GM19463 (cell line): ENCODE measurements around the gene ATF2.
"Not testable (repeated sequence)": the region's sequence is repeated elsewhere in the genome, so short reads cannot be mapped to it uniquely, and the experiment has no call there.

Experiments used
- ATAC-seq: cut with Tn5 transposase; IDR thresholded peaks from one replicate; pipeline ENCODE4 v1.9.1; 2021; ENCODE audit warnings: mild to moderate bottlenecking, moderate library complexity; ENCODE audit not compliant: unreplicated experiment

ATF2 gene

DNA sequence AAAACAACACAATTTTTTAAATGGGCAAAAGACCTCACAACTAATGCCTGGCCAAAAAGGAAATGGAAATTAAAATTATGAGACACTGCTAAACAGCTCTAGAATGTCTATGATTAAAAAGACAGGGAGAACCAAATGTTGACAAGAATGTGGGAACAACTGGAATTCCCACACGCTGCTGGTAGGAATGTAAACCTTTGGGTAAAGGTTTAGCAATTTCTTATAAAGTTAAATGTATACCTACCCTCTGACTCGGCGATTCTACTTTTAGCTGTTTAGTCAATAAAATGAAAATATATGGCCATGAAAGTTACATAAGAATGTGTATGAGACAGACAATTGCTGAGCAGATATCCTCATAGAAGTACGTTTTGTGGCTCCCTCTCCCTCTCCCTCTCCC lies 60.9 kb downstream of the ATF2 start:
- ATAC-seq = no peak

- ATAC-seq = no peak
These were observed 64.8 kb downstream of the ATF2 start for GRCh38 chr2:175103191-175103590.

DNA sequence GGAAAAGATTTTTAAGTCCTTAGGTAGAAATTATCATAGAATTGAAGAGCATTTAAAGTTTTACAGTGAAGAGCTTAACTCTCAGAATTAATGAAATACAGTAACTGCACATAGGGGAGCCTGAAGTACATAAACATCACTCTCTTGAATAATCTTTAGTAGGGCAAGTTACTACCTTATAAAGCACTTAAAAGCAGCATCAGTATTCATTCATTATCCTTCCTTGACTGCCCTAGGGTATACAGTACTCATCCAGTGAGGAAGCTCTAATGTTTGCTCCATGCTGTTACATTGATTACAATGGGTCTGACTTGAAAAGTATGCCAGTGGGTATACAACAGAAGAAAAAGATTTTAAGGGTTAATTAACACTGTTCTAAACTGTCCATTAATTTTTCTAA lies 66.5 kb downstream of the ATF2 start:
- ATAC-seq = no peak

DNA sequence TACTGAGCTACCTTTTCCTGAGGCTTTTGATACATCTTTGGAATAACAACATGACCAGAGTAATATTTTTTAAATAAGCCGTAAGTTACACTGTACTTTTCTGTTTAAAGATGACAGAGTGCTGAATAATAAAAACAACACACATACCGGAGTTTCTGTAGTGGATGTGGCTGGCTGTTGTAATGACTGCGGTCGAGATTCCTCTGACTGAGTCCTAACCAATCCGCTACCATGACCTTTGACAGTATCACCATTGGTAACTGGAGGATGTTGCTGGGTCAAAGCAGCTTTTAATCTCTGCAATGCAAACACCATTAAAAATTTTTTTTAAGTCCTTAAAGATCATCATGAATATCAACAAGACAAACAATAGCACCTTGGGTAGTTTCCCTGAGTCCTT lies 70.7 kb downstream of the ATF2 start:
- no peak for ATAC-seq

DNA sequence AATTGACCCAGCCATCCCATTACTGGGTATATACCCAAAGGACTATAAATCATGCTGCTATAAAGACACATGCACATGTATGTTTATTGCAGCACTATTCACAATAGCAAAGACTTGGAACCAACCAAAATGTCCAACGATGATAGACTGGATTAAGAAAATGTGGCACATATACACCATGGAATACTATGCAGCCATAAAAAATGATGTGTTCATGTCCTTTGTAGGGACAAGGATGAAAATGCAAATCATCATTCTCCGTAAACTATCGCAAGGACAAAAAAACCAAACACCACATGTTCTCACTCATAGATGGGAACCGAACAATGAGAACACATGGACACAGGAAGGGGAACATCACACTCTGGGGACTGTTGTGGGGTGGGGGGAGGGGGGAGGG lies 83.9 kb downstream of the ATF2 start:
- not testable (repeated sequence) for ATAC-seq

GRCh38 chr2:175080479-175080878 lies 87.5 kb downstream of the ATF2 start:
- no peak for ATAC-seq

DNA sequence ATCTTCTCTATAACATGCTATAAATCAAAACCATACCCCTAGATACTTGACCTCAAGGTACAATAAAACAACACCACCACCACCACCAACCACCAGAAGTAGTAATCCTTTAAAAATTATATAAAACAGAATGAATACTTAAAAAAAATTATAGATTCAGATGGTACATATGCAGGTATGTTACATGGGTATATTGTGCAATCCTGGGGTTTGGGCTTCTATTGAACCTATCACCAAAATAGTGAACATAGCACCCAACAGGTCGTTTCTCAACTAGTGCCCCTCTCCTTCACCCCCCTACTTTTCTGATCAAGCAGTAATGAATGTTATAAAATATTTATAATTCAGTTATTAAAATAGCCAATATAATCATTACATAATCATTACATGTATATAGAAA lies 91.7 kb downstream of the ATF2 start:
- no peak for ATAC-seq

DNA sequence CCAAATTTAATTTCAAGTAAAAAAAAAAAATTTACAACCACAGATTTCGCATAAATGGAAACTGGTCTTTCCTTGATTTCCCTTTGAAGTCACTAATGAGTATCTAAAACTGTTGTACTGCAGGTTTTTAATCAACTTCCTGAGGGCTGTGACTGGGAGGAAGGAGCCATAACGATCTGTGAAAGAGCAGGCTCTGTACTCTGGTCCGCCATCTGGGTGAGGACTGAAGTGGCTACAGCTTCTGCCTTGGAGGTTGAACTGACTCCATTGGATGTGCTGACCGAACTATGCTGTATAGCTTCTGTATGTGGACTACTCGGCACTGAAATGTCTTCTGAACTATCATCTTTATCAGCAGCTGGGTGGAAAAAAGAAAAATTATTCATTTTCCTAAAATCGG lies 93.5 kb downstream of the ATF2 start:
- no peak for ATAC-seq

DNA sequence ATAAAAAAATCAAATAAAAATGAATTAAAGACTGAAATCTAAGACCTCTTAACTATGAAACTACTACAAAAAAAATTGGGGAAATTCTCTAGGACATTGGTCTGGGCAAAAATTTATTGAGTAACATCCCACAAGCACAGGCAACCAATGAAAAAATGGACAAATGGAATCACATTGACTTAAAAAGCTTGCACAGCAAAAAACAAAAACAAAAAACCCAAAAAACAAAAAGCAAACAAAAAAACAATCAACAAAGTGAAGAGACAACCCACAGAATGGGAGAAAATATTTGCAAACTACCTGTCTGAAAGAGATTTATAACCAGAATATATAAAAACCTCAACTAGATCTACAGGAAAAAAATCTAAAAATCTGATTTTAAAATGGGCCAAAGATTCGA lies 99.5 kb downstream of the ATF2 start:
- ATAC-seq = no peak

DNA sequence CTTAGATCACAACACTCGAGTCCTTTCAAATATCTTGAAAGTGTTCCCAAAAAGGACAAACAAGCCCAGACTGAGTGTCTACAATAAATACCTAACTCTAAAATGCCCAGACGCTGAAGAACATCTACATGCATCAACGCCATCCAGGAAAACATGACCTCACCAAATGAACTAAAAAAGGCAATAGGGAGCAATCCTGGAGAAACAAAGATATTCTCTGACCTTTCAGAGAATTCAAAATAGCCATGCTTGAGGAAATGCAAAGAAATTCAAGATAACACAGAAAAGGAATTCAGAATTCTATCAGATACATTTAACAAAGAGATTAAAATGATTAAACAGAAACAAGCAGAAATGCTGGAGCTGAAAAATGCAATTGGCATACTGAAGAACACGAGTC lies 101.6 kb downstream of the ATF2 start:
- ATAC-seq = no peak

DNA sequence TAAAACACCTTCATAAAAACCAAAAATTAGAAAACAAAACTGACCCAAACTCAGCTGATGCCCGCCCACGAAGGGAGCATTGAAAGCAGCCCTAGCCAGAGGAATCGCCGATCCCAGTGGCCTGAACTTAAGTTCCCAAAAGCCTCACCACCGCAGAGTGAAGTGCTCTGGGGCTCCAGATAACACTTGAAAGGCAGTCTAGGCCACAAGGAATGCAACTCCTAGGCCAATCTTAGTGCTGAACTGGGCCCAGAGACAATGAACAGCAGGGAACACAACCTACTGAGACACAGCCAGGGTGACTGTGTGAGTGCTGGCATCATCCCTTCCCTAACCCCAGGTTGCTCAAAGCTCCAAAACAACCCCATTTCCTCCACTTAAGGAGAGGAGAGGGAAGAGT lies 103.2 kb downstream of the ATF2 start:
- ATAC-seq = no peak

GRCh38 chr2:175063741-175064140 lies 104.3 kb downstream of the ATF2 start:
- no peak for ATAC-seq

GRCh38 chr2:175062787-175063585 lies 105.0 kb downstream of the ATF2 start:
- ATAC-seq = no peak

GRCh38 chr2:175057078-175057685 lies 110.8 kb downstream of the ATF2 start:
- ATAC-seq = no peak

GRCh38 chr2:175055993-175056392 lies 112.0 kb downstream of the ATF2 start:
- ATAC-seq = no peak

GRCh38 chr2:175054340-175054739 lies 113.7 kb downstream of the ATF2 start:
- ATAC-seq = no peak

DNA sequence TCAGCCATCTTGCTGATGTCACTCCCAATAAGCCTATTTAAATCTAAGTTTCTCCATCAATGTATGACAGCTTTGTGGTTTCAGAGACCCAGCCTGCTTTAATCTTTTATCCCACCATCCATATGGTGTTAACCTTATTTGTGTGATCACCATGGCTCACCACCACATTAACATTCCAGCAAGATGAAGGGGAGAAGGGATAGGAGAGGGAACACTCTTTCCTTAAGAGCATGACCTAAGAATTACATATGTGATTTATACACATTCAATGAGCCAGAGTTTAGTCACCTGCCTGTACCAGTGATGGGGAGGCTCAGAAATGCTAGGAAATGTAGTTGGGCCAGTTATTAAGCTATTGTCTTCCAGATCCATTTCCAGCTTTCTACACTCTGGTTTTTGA lies 118.3 kb downstream of the ATF2 start:
- no peak for ATAC-seq

DNA sequence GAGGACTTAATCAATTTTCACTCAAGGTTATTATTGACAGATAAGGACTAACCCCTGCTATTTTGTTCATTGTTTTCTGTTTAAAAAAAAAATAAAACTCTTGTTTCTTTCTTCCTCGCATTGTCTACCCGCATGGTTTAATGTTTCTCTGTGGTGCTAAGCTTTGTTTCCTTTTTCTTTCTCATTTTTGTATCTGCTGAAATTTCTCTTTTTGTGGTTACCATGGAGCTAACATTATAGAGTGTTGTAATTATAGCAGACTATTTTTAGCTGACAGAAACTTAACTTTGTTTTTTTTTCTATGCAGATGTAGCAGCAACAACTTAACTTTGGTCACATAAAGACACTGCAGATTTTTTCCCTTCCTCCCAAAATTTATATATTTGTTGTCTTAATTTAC lies 119.7 kb downstream of the ATF2 start:
- no peak for ATAC-seq

GRCh38 chr2:175039490-175039889 lies 128.5 kb downstream of the ATF2 start:
- no peak for ATAC-seq

DNA sequence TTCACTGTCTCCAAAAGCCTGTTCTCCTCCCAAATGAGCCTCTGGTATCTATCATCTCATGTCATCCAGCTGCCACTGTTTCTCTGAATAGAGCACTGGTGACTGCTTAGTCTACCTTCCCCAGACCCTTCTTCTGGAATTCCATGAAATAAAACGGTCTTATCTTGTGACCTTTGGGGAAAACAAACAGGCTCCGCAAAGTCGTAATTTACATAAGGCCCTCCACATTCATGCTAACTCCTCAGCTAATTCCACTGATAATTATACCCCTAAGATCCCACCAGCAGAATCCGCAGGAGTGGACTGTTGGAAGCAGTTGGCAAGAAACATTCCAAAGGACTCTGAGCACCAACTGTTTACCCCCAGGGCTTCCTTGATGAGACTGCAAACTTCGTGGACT lies 129.0 kb downstream of the ATF2 start:
- ATAC-seq = no peak

GRCh38 chr2:175037941-175038340 lies 130.1 kb downstream of the ATF2 start:
- ATAC-seq = no peak

DNA sequence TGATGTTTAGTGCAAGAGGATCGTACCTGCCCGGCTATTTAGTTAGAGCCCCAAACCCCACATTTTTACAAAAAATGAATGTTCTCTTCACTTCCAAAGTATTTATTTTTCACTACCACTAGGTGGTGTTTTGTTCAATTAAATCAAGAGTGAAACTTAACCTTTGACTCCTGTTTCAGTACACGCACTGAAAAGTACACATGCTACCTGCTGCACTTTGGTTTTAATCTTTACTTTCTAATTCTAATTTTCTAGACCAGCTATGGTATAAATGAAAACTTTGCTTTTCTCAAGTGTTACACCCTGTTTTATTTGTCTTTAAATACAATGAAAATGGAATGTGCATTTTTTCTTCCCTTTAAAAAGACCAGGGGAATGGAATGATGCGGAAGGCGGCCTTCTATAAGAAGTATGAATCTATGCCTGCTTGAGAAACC lies 131.4 kb downstream of the ATF2 start:
- peak; percentile 57 for ATAC-seq

DNA sequence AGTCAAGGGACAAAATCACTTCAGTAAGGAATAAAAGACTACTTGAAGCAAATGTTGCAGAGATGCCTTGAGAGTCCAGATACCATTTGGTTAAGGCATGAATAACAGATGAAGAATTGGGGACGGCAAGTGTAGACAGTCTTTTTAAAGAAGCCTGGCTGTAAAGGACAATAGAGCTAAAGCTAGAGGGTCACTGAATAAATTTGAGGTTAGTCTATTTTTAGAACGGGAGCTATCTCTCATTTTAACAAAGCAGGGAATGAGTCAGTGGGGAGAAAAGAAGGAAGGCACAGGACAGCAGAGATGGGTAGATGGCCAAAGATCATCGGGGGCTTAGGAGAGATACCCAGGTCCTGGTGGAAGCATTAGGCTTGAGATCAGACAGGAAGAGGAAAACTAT lies 132.2 kb downstream of the ATF2 start:
- no peak for ATAC-seq
